Stimulated activated CD8-positive, alpha-beta memory T cell treated with anti-CD3 and anti-CD28 coated beads, Interleukin-15, amount 100 ng/mL, for 4 hours (primary cell): ENCODE data around the gene PDE4A.
"Not testable (repeated sequence)": the region's sequence is repeated elsewhere in the genome, so short reads cannot be mapped to it uniquely, and the experiment has no call there.

Experiments
- DNase-seq, 2 donors: peaks; one replicate each; pipeline ENCODE4 v3.0.0-alpha.2; 2020; ENCODE audit warnings: low read depth in 2 of 2

Gene PDE4A

GRCh38 chr19:10462042-10462441, 41.7 kb downstream of the PDE4A start:
- DNase-seq = not testable (repeated sequence)

GRCh38 chr19:10462557-10462956, 42.2 kb downstream of the PDE4A start:
- DNase-seq = no peak

- DNase-seq = no peak
Observed at GRCh38 chr19:10464456-10464855, 44.1 kb downstream of the PDE4A start.

- DNase-seq = no peak
Observed at GRCh38 chr19:10467104-10467706, 46.9 kb downstream of the PDE4A start.

- no peak for DNase-seq
Observed at GRCh38 chr19:10468133-10468532, 47.8 kb downstream of the PDE4A start.

GRCh38 chr19:10471909-10472308, 51.6 kb downstream of the PDE4A start:
- no peak for DNase-seq

GRCh38 chr19:10473192-10473591, 52.9 kb downstream of the PDE4A start:
- no peak for DNase-seq

GRCh38 chr19:10474962-10475451, 54.7 kb downstream of the PDE4A start:
- DNase-seq = no peak

- no peak for DNase-seq
Observed at GRCh38 chr19:10478476-10478875, 58.1 kb downstream of the PDE4A start.

- DNase-seq = peak; percentile 77 to 83
Observed at GRCh38 chr19:10478903-10479384, 58.6 kb downstream of the PDE4A start.

GRCh38 chr19:10486551-10486950, 66.2 kb downstream of the PDE4A start:
- DNase-seq = no peak

GRCh38 chr19:10491472-10492047, 71.2 kb downstream of the PDE4A start:
- DNase-seq = no peak

GRCh38 chr19:10497371-10497770, 77.0 kb downstream of the PDE4A start:
- DNase-seq = no peak

- no peak for DNase-seq
Observed at GRCh38 chr19:10499550-10500246, 79.4 kb downstream of the PDE4A start.

GRCh38 chr19:10500247-10500592, 79.9 kb downstream of the PDE4A start:
- no peak for DNase-seq

- no peak for DNase-seq
Observed at GRCh38 chr19:10501971-10502523, 81.7 kb downstream of the PDE4A start.

GRCh38 chr19:10502524-10503001, 82.2 kb downstream of the PDE4A start:
- peak; percentile 75 to 82 for DNase-seq

GRCh38 chr19:10503002-10503789, 82.9 kb downstream of the PDE4A start, which contains the start of gene KEAP1:
TSS of gene KEAP1 (minus strand) at chr19:10503356. CDS start at chr19:10500033, 3,323 bp downstream.
- DNase-seq = no peak

GRCh38 chr19:10505583-10506229, 85.4 kb downstream of the PDE4A start:
- DNase-seq = peak; percentile 49 to 58

GRCh38 chr19:10508036-10508435, 87.7 kb downstream of the PDE4A start:
- DNase-seq = no peak

- no peak for DNase-seq
Observed at GRCh38 chr19:10508707-10509106, 88.4 kb downstream of the PDE4A start.
